Measurements from ENCODE around the gene GABBR2.
"Not testable (repeated sequence)": the region's sequence is repeated elsewhere in the genome, so short reads cannot be mapped to it uniquely, and the experiment has no call there.

Gene GABBR2

GRCh38 chr9:98506422-98507054, 202.2 kb downstream of the GABBR2 start:
- no peak overlapping the region for H3K27ac ChIP-seq (ENCODE audit: low read depth, low read length)
- H3K9me3 ChIP-seq (ENCODE audit: insufficient read depth, low read depth, low read length) = peaks cover 9% of the 10 kb centered on the region
- H3K4me3 ChIP-seq (ENCODE audit: low read length) = no peak overlapping the region
- H3K9ac ChIP-seq (ENCODE audit: low read depth, low read length) = no peak overlapping the region
- no peaks in the 10 kb centered on the region for H3K36me3 ChIP-seq (ENCODE audit: insufficient read depth, low read length)
- H3K4me1 ChIP-seq (ENCODE audit: insufficient read depth, low read length) = peaks cover 18% of the 10 kb centered on the region
- 88% methylated on average over 6 of the region's 6 CpGs for WGBS
- no peaks in the 10 kb centered on the region for H3K27me3 ChIP-seq (ENCODE audit: insufficient read depth, low read length)

- Histone ChIP-seq H3K4me3 (ENCODE audit: low read length) (no peak overlapping the region), H3K27ac (ENCODE audit: low read depth, low read length) (peak overlapping the region; percentile 32; the same call in 1 of the 2 replicates), H3K4me1 (ENCODE audit: insufficient read depth, low read length) (peaks cover 18% of the 10 kb centered on the region), H3K27me3 (ENCODE audit: insufficient read depth, low read length) (no peaks in the 10 kb centered on the region), H3K9me3 (ENCODE audit: insufficient read depth, low read depth, low read length) (peaks cover 9% of the 10 kb centered on the region), H3K36me3 (ENCODE audit: insufficient read depth, low read length) (no peaks in the 10 kb centered on the region), H3K9ac (ENCODE audit: low read depth, low read length) (no peak overlapping the region)
- WGBS = 63% methylated on average over 8 of the region's 9 CpGs
These were observed 204.1 kb downstream of the GABBR2 start for GRCh38 chr9:98504298-98505282.

DNA sequence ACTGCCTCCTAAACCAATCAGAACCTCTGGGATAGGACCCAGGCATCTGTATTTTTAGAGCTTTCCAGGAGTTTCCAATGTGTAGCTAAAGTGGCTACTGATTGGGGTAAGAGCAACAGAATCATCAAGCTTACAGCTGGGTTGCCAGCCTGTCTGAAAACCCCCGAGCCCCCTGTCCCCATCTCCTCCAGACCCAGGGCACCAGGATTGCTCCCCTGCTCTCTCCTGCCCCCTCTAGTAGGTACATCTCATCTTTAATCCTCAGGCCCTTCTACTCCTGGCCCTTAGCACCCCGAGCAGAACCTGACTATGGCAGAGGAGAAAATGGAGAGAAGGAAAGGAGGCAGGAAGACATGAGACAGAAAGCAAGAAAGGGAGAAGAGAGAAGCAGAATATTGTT, 204.9 kb downstream of the GABBR2 start:
- H3K9me3 ChIP-seq (ENCODE audit: insufficient read depth, low read depth, low read length) = peaks cover 9% of the 10 kb centered on the region
- H3K4me1 ChIP-seq (ENCODE audit: insufficient read depth, low read length) = peaks cover 18% of the 10 kb centered on the region
- whole genome bisulfite sequencing = 92% methylated on average over 2 of the region's 2 CpGs
- no peaks in the 10 kb centered on the region for H3K36me3 ChIP-seq (ENCODE audit: insufficient read depth, low read length)
- H3K4me3 ChIP-seq (ENCODE audit: low read length) = no peak overlapping the region
- no peak overlapping the region for H3K9ac ChIP-seq (ENCODE audit: low read depth, low read length)
- H3K27me3 ChIP-seq (ENCODE audit: insufficient read depth, low read length) = no peaks in the 10 kb centered on the region
- no peak overlapping the region for H3K27ac ChIP-seq (ENCODE audit: low read depth, low read length)

DNA sequence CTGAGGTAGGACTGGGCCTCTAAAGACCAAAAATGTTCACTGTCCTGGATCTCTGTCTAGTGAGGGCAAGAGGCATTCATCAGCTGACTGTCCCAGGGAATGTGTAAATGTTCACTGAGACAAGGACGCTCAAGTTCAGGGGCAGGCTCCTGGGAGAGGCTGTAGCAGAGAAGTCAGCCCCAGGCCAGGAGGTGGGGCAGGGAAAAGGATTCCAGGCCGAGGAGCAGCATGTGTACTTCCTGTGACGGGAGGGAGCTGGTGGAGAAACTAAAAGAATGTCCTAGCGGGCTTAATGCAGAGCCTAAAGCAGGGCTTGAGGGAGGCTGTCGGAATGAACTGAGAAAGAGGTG, 205.8 kb downstream of the GABBR2 start:
- Histone ChIP-seq H3K36me3 (ENCODE audit: insufficient read depth, low read length) (no peaks in the 10 kb centered on the region), H3K4me3 (ENCODE audit: low read length) (no peak overlapping the region), H3K9me3 (ENCODE audit: insufficient read depth, low read depth, low read length) (peaks cover 6% of the 10 kb centered on the region), H3K9ac (ENCODE audit: low read depth, low read length) (no peak overlapping the region), H3K27ac (ENCODE audit: low read depth, low read length) (no peak overlapping the region), H3K27me3 (ENCODE audit: insufficient read depth, low read length) (no peaks in the 10 kb centered on the region), H3K4me1 (ENCODE audit: insufficient read depth, low read length) (peaks cover 18% of the 10 kb centered on the region)
- 37% methylated on average over 5 of the region's 5 CpGs for WGBS

GRCh38 chr9:98502311-98502975, 206.3 kb downstream of the GABBR2 start:
- no peaks in the 10 kb centered on the region for H3K27me3 ChIP-seq (ENCODE audit: insufficient read depth, low read length)

DNA sequence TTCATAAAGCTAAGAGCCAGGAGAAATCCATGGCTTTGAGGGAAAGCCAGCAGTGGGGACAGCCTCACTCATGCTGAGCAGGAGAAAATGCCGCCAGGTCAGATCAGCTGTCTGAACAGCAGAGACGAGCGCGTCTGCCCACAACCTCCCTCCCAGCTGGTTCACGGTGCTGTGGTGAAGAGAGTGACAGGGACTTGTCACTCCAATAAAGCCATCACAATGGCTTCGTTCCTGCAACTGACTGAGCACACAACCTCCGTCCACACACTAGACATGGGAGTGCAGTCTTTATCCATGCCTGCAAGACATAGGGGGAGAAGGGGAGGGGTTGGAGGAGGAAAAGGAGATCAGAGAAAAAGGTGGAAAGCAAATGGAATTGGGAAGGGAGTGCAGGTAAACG, 206.9 kb downstream of the GABBR2 start:
- no peak overlapping the region for H3K9ac ChIP-seq (ENCODE audit: low read depth, low read length)
- H3K9me3 ChIP-seq (ENCODE audit: insufficient read depth, low read depth, low read length) = no peaks in the 10 kb centered on the region
- WGBS = 84% methylated on average over 8 of the region's 8 CpGs
- no peak overlapping the region for H3K4me3 ChIP-seq (ENCODE audit: low read length)
- H3K27me3 ChIP-seq (ENCODE audit: insufficient read depth, low read length) = no peaks in the 10 kb centered on the region
- no peak overlapping the region for H3K27ac ChIP-seq (ENCODE audit: low read depth, low read length)
- peaks cover 18% of the 10 kb centered on the region for H3K4me1 ChIP-seq (ENCODE audit: insufficient read depth, low read length)
- no peaks in the 10 kb centered on the region for H3K36me3 ChIP-seq (ENCODE audit: insufficient read depth, low read length)

More at GRCh38 chr9:98502311-98502975, 206.3 kb downstream of the GABBR2 start:
- Histone ChIP-seq H3K4me3 (ENCODE audit: low read length) (no peak overlapping the region), H3K4me1 (ENCODE audit: insufficient read depth, low read length) (peaks cover 18% of the 10 kb centered on the region), H3K9ac (ENCODE audit: low read depth, low read length) (no peak overlapping the region), H3K36me3 (ENCODE audit: insufficient read depth, low read length) (no peaks in the 10 kb centered on the region), H3K27ac (ENCODE audit: low read depth, low read length) (no peak overlapping the region), H3K9me3 (ENCODE audit: insufficient read depth, low read depth, low read length) (peaks cover under 1% of the 10 kb centered on the region; the same call in 1 of the 2 replicates)
- 85% methylated on average over 6 of the region's 6 CpGs for WGBS

DNA sequence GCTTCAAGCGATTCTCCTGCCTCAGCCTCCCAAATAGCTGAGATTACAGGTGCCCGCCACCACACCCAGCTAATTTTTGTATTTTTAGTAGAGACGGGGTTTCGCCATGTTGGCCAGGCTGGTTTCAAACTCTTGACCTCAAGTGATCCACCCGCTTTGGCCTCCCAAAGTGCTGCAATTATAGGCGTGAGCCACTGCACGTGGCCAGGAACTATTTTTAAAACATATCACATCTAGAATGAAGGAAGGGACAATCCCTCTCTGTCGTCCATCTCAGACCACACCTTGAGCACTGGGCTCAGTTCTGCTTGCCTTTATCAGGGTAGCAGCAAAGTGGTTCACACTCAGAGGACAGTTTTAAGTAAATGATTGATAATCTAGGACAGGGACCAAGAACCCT, 207.5 kb downstream of the GABBR2 start:
- H3K4me3 ChIP-seq (ENCODE audit: low read length); H3K9me3 ChIP-seq (ENCODE audit: insufficient read depth, low read depth, low read length); H3K36me3 ChIP-seq (ENCODE audit: insufficient read depth, low read length); H3K9ac ChIP-seq (ENCODE audit: low read depth, low read length); H3K27ac ChIP-seq (ENCODE audit: low read depth, low read length); H3K27me3 ChIP-seq (ENCODE audit: insufficient read depth, low read length): not testable (repeated sequence)
- peaks cover 18% of the 10 kb centered on the region for H3K4me1 ChIP-seq (ENCODE audit: insufficient read depth, low read length)
- 93% methylated on average over 8 of the region's 8 CpGs for WGBS

GRCh38 chr9:98500337-98500919, 208.3 kb downstream of the GABBR2 start:
- Histone ChIP-seq H3K9ac (ENCODE audit: low read depth, low read length) (no peak overlapping the region), H3K4me3 (ENCODE audit: low read length) (no peak overlapping the region), H3K4me1 (ENCODE audit: insufficient read depth, low read length) (peaks cover 18% of the 10 kb centered on the region), H3K27me3 (ENCODE audit: insufficient read depth, low read length) (no peaks in the 10 kb centered on the region), H3K27ac (ENCODE audit: low read depth, low read length) (no peak overlapping the region), H3K9me3 (ENCODE audit: insufficient read depth, low read depth, low read length) (no peaks in the 10 kb centered on the region), H3K36me3 (ENCODE audit: insufficient read depth, low read length) (no peaks in the 10 kb centered on the region)
- WGBS = 94% methylated on average over 7 of the region's 7 CpGs

DNA sequence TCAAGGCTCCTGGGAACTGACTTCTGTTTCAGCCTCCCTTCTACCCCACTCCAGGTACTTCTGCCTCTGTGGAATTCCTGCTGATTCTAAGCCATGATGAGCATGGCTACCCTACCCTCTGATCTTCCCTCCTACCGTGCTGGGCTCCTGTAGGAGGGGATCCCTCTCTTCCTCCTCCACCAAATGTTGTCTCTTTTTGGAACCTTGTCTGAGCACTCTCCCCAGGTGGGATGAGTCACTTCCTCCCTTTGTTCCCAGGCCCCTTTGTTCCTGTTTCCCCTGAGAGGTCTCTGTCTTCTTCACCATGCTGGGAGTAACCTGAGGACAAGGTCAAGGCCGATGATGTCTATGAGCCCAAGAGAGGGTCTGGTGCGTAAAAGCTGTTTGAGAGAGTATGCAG, 213.2 kb downstream of the GABBR2 start:
- Histone ChIP-seq H3K4me1 (ENCODE audit: insufficient read depth, low read length) (peaks cover 12% of the 10 kb centered on the region; the same call in 1 of the 2 replicates), H3K36me3 (ENCODE audit: insufficient read depth, low read length) (no peaks in the 10 kb centered on the region), H3K9me3 (ENCODE audit: insufficient read depth, low read depth, low read length) (0 out of 2 replicates have a peak, but pooled peaks cover 4% of the 10 kb centered on the region), H3K4me3 (ENCODE audit: low read length) (no peak overlapping the region), H3K27ac (ENCODE audit: low read depth, low read length) (no peak overlapping the region), H3K27me3 (ENCODE audit: insufficient read depth, low read length) (no peaks in the 10 kb centered on the region), H3K9ac (ENCODE audit: low read depth, low read length) (no peak overlapping the region)
- WGBS = 72% methylated on average over 3 of the region's 3 CpGs

DNA sequence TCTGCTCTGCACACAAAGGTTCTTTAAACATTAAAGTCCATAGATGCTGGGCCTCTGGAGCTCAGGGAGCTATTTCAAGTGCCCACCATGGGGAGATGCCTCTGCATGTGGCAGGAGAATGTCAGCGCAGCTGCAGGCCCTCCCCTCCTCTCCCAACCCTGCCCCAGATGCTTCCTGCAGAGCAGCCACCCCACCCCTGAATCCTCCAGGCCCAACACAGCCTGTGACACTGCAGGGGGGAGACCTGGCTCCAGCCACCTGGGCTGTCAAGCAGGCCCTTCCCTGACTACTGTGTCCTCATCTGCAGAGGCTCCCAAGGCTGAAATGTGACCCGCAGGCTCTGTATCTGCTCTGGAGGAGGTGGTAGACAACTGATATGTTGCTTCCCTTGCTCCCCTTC, 213.9 kb downstream of the GABBR2 start:
- Histone ChIP-seq H3K27ac (ENCODE audit: low read depth, low read length) (no peak overlapping the region), H3K27me3 (ENCODE audit: insufficient read depth, low read length) (no peaks in the 10 kb centered on the region), H3K36me3 (ENCODE audit: insufficient read depth, low read length) (no peaks in the 10 kb centered on the region), H3K4me3 (ENCODE audit: low read length) (no peak overlapping the region), H3K9ac (ENCODE audit: low read depth, low read length) (no peak overlapping the region), H3K4me1 (ENCODE audit: insufficient read depth, low read length) (peaks cover 12% of the 10 kb centered on the region; the same call in 1 of the 2 replicates), H3K9me3 (ENCODE audit: insufficient read depth, low read depth, low read length) (0 out of 2 replicates have a peak, but pooled peaks cover 4% of the 10 kb centered on the region)
- WGBS = 85% methylated on average over 2 of the region's 2 CpGs

Data from HUES64 (cell line).